Kidney epithelial cell (primary cell): ENCODE results near the gene KCNK17. TPM values are rescaled to one million over a fixed set of nuclear protein-coding genes. Genes with fewer than 3 reads are reported as not detected.

Experiments
- DNase-seq: peaks from one replicate; pipeline ENCODE4 v3.0.0-alpha.2; 2010; ENCODE audit warnings: low read depth
- H3K27me3 ChIP-seq: 2 replicates; pipeline ENCODE4 v1.6.0; 2011; ENCODE audit warnings: low read length; ENCODE audit not compliant: control insufficient read depth, insufficient read depth
- H3K36me3 ChIP-seq: 2 replicates; pipeline ENCODE4 v1.5.1; 2011; ENCODE audit warnings: low read length; ENCODE audit not compliant: control insufficient read depth, insufficient read depth
- H3K4me3 ChIP-seq: 2 replicates; pipeline ENCODE4 v1.5.1; 2011; ENCODE audit warnings: low read depth, mild to moderate bottlenecking, control low read depth, low read length
- CTCF ChIP-seq: IDR thresholded peaks from 2 replicates; pipeline ENCODE4 v1.5.1; 2011; ENCODE audit warnings: mild to moderate bottlenecking, moderate library complexity, low read length, control low read depth, inconsistent platforms; ENCODE audit not compliant: insufficient read depth, poor library complexity, severe bottlenecking
- total RNA-seq: library from RNA; depleted of rRNA; stranded (reverse); fragments of >200 nt; gene quantifications from 2 replicates; pipeline ENCODE4 v1.2.3, GENCODE V29; 2015

The KCNK17 gene
- total RNA-seq, 1 donor from 2014 or later, result not detected

GRCh38 chr6:39268171-39268570, 46.0 kb downstream of the KCNK17 start:
- no peak for DNase-seq
- Histone ChIP-seq H3K36me3 (no peaks in the 10 kb centered on the region), H3K27me3 (no peaks in the 10 kb centered on the region), H3K4me3 (no peak overlapping the region)
- no peak for TF ChIP-seq CTCF

- DNase-seq, result no peak
- no peaks in the 10 kb centered on the region for H3K27me3 ChIP-seq
- TF ChIP-seq CTCF, result no peak
- no peak overlapping the region for H3K4me3 ChIP-seq
- H3K36me3 ChIP-seq, result no peaks in the 10 kb centered on the region
Measured at GRCh38 chr6:39266782-39267355, 47.4 kb downstream of the KCNK17 start.

- Histone ChIP-seq H3K27me3 (no peaks in the 10 kb centered on the region), H3K4me3 (no peak overlapping the region), H3K36me3 (no peaks in the 10 kb centered on the region)
- TF ChIP-seq CTCF, result no peak
- DNase-seq, result no peak
Measured at GRCh38 chr6:39266375-39266774, 47.8 kb downstream of the KCNK17 start.

GRCh38 chr6:39263303-39264037, 50.7 kb downstream of the KCNK17 start:
- no peak overlapping the region for H3K4me3 ChIP-seq
- TF ChIP-seq CTCF, result no peak
- DNase-seq, result no peak
- H3K27me3 ChIP-seq, result no peaks in the 10 kb centered on the region
- no peaks in the 10 kb centered on the region for H3K36me3 ChIP-seq

GRCh38 chr6:39261751-39262150, 52.5 kb downstream of the KCNK17 start:
- Histone ChIP-seq H3K36me3 (no peaks in the 10 kb centered on the region), H3K4me3 (no peak overlapping the region), H3K27me3 (no peaks in the 10 kb centered on the region)
- TF ChIP-seq CTCF, result no peak
- DNase-seq, result no peak

- no peak for TF ChIP-seq CTCF
- DNase-seq, result no peak
- no peaks in the 10 kb centered on the region for H3K27me3 ChIP-seq
- no peak overlapping the region for H3K4me3 ChIP-seq
- no peaks in the 10 kb centered on the region for H3K36me3 ChIP-seq
Measured at GRCh38 chr6:39260953-39261352, 53.3 kb downstream of the KCNK17 start.
